ENCODE measurements around the gene COLQ. TPM values are rescaled to one million over a fixed set of nuclear protein-coding genes. Genes with fewer than 3 reads are reported as not detected.
A peak's percentile ranks its signal among the peaks of the same experiment; 100 is the strongest.
"Not testable (repeated sequence)": the region's sequence is repeated elsewhere in the genome, so short reads cannot be mapped to it uniquely, and the experiment has no call there.

COLQ gene
- total RNA-seq, 6 donors from 2014 or later: 1.1 to 34.6 (median 2.6) TPM

GRCh38 chr3:15427981-15428380 lies 93.5 kb downstream of the COLQ start:
- 0 to 3% methylated on average over 11 of the region's 11 CpGs for WGBS, 2 donors
- H3K27ac ChIP-seq: peak overlapping the region; percentile 75 to 92 (median 89)
- peaks cover 0 to 45% (median 14%) of the 10 kb centered on the region in 4 donors for H3K36me3 ChIP-seq
- ATAC-seq (ENCODE audit: low FRiP score in 2 of 2): peak in 1 of 2 donors; percentile 33
- peak overlapping the region; percentile 54 to 86 (median 71) for H3K4me3 ChIP-seq
- no peaks in the 10 kb centered on the region for H3K27me3 ChIP-seq
- DNase-seq: no peak
- TF ChIP-seq POLR2A (IDR thresholded peaks at IDR 0.05) (no peak), CTCF (IDR thresholded peaks at IDR 0.05) (no peak), POLR2AphosphoS5 (IDR thresholded peaks at IDR 0.05) (no peak), EP300 (IDR thresholded peaks at IDR 0.05) (no peak)
- peaks cover 18 to 52% (median 26%) of the 10 kb centered on the region in 4 donors for H3K4me1 ChIP-seq
- H3K9me3 ChIP-seq: no peaks in the 10 kb centered on the region

GRCh38 chr3:15427182-15427880 lies 94.2 kb downstream of the COLQ start, which contains the start of the genes EAF1 and METTL6:
Gene EAF1, plus strand, starts transcription at chr3:15427598. Its CDS starts 182 bp downstream, at chr3:15427780.
Gene METTL6, minus strand, starts transcription at chr3:15427544. Its CDS starts 1,033 bp downstream, at chr3:15426511.
- ATAC-seq (ENCODE audit: low FRiP score in 2 of 2): peak; percentile 87 to 97
- DNase-seq: peak; percentile 89 to 90
- Histone ChIP-seq H3K27ac (peak within 1 kb of the TSS; percentile 75 to 92 (median 89)), H3K36me3 (peaks cover 0 to 45% (median 14%) of the 10 kb centered on the region in 4 donors), H3K9me3 (no peaks in the 10 kb centered on the region), H3K4me3 (peak within 1 kb of the TSS; percentile 54 to 86 (median 71)), H3K27me3 (no peaks in the 10 kb centered on the region), H3K4me1 (peaks cover 18 to 52% (median 26%) of the 10 kb centered on the region in 4 donors)
- peak in 3 of 4 donors; percentile 27 to 70 (median 44) for TF ChIP-seq POLR2A (IDR thresholded peaks at IDR 0.05)
- TF ChIP-seq POLR2AphosphoS5 (IDR thresholded peaks at IDR 0.05): peak in 1 of 2 donors; percentile 62
- no peak for TF ChIP-seq EP300 (IDR thresholded peaks at IDR 0.05)
- peak in 3 of 6 experiments; percentile 22 to 49 (median 34) for TF ChIP-seq CTCF (IDR thresholded peaks at IDR 0.05)
- 0 to 2% methylated on average over 12 to 38 of the region's 52 CpGs for WGBS, 2 donors

GRCh38 chr3:15426579-15427118 lies 94.9 kb downstream of the COLQ start:
- 45 to 49% methylated on average over 16 of the region's 16 CpGs for WGBS, 2 donors
- no peaks in the 10 kb centered on the region for H3K27me3 ChIP-seq
- ATAC-seq (ENCODE audit: low FRiP score in 2 of 2) (no peak), DNase-seq (no peak)
- H3K9me3 ChIP-seq: no peaks in the 10 kb centered on the region
- TF ChIP-seq POLR2AphosphoS5 (IDR thresholded peaks at IDR 0.05) (no peak), CTCF (IDR thresholded peaks at IDR 0.05) (no peak), POLR2A (IDR thresholded peaks at IDR 0.05) (no peak), EP300 (IDR thresholded peaks at IDR 0.05) (no peak)
- H3K36me3 ChIP-seq: peaks cover 0 to 45% (median 17%) of the 10 kb centered on the region in 4 donors
- H3K4me1 ChIP-seq: peaks cover 18 to 52% (median 26%) of the 10 kb centered on the region in 4 donors
- H3K4me3 ChIP-seq: peak overlapping the region; percentile 54 to 86 (median 71)
- peak overlapping the region; percentile 75 to 92 (median 89) for H3K27ac ChIP-seq

- ATAC-seq (ENCODE audit: low FRiP score in 2 of 2): no peak
- Histone ChIP-seq H3K36me3 (peaks cover 0 to 67% (median 25%) of the 10 kb centered on the region in 4 donors), H3K4me3 (no peak overlapping the region), H3K27ac (no peak overlapping the region), H3K27me3 (no peaks in the 10 kb centered on the region), H3K9me3 (no peaks in the 10 kb centered on the region), H3K4me1 (peaks cover 0 to 12% (median 2%) of the 10 kb centered on the region in 4 donors)
- no peak for DNase-seq
- no peak for TF ChIP-seq POLR2AphosphoS5 (IDR thresholded peaks at IDR 0.05)
- TF ChIP-seq EP300 (IDR thresholded peaks at IDR 0.05): no peak
- no peak for TF ChIP-seq CTCF (IDR thresholded peaks at IDR 0.05)
- no peak for TF ChIP-seq POLR2A (IDR thresholded peaks at IDR 0.05)
- WGBS, 2 donors: 85 to 92% methylated on average over 4 of the region's 4 CpGs
Observed at GRCh38 chr3:15420871-15421270, 100.6 kb downstream of the COLQ start.

GRCh38 chr3:15410966-15411365 lies 110.5 kb downstream of the COLQ start:
- H3K4me1 ChIP-seq; H3K4me3 ChIP-seq; ATAC-seq (ENCODE audit: low FRiP score in 2 of 2); DNase-seq; H3K27ac ChIP-seq; H3K27me3 ChIP-seq; H3K9me3 ChIP-seq: not testable (repeated sequence)
- peaks cover 4 to 55% (median 35%) of the 10 kb centered on the region in 4 donors for H3K36me3 ChIP-seq
- 90 to 94% methylated on average over 7 of the region's 7 CpGs for WGBS, 2 donors
